ENCODE measurements around the gene PRKCQ.

GRCh38 chr10:6402960-6403359, 177.1 kb downstream of the PRKCQ start:
- TF ChIP-seq, protein P1, sequence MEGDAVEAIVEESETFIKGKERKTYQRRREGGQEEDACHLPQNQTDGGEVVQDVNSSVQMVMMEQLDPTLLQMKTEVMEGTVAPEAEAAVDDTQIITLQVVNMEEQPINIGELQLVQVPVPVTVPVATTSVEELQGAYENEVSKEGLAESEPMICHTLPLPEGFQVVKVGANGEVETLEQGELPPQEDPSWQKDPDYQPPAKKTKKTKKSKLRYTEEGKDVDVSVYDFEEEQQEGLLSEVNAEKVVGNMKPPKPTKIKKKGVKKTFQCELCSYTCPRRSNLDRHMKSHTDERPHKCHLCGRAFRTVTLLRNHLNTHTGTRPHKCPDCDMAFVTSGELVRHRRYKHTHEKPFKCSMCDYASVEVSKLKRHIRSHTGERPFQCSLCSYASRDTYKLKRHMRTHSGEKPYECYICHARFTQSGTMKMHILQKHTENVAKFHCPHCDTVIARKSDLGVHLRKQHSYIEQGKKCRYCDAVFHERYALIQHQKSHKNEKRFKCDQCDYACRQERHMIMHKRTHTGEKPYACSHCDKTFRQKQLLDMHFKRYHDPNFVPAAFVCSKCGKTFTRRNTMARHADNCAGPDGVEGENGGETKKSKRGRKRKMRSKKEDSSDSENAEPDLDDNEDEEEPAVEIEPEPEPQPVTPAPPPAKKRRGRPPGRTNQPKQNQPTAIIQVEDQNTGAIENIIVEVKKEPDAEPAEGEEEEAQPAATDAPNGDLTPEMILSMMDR (IDR thresholded peaks at IDR 0.05): no peak
- TF ChIP-seq POLR2AphosphoS5 (IDR thresholded peaks at IDR 0.05): no peak

All from breast epithelium (tissue), 3 donors.